GM19099 (cell line): ENCODE results near the gene ZDHHC11.

ENCODE experiments used
- POLR2A ChIP-seq: IDR thresholded peaks from 3 replicates; pipeline ENCODE4 v1.6.1; 2011; ENCODE audit warnings: low read depth; ENCODE audit not compliant: insufficient read length; ENCODE audit errors: extremely low read depth

Gene ZDHHC11

GRCh38 chr5:775961-776861 is 74.6 kb downstream of the ZDHHC11 start:
- no peak for TF ChIP-seq POLR2A

DNA sequence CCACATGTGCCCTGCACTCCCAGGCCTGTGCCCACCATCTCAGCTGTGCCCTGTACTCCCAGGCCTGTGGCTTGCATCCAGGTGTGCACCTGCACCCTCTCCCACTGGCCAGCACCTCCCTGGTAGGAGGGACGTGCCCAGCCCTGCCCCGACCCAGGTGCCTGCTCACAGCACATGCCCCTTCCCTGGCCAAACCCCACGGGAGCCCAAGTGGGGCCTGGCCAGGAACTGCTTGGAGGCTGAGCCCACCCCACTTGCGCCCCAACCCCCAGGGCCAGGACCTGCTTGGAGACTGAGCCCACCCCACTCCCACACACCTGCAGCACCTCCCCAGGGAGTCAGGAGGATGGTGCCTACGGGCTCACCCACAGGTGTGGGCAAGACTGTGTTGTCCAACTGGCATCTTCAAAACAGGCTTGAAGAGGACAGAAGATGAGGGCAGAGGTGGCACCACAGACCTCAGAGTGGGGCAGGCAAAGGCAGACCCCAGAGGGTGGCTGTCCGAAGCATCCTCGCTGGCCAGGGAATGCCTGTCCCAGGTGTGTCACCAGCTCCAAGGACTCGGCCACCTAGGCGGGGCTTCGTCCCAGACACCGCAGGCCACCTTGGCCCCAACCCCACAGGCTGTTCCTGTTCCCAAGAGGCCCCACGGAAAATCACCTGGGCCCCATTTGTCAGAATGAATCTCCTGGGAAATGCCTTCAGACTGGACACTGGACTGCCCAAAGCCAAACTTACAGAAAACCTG is 77.1 kb downstream of the ZDHHC11 start:
- TF ChIP-seq POLR2A = no peak

GRCh38 chr5:766666-767431 is 83.9 kb downstream of the ZDHHC11 start:
- TF ChIP-seq POLR2A = no peak

GRCh38 chr5:765948-766631 is 84.7 kb downstream of the ZDHHC11 start:
- TF ChIP-seq POLR2A = no peak

DNA sequence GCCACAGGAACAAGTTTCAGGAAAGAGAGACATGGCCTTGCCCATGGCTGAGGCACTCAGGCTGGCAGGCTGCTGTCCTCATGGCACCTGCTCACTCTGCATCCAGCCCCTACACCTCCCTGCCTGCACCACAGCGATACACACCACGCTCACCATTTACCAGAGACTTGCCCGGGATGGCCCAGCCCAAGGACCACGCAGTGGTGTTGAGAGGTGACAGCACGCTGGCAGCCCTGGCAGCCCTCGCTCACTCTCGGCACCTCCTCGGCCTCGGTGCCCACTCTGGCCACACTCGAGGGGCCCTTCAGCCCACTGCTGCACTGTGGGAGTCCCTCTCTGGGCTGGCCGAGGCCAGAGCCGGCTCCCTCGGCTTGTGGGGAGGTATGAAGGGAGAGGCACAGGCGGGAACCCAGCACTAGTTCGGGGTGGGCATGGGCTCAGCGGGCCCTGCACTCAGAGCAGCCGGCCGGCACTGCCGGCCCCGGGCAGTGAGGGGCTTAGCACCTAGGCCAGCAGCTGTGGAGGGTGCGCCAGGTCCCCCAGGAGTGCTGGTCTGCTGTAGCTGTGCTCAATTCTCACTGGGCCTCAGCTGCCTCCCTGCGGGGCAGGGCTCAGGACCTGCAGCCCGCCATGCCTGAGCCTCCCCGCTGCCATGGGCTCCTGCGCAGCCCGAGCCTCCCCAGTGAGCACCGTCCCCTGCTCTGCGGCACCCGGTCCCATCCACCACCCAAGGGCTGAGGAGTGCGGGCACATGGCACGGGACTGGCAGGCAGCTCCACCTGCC is 86.6 kb downstream of the ZDHHC11 start:
- no peak for TF ChIP-seq POLR2A

GRCh38 chr5:763397-763796 is 87.4 kb downstream of the ZDHHC11 start:
- no peak for TF ChIP-seq POLR2A

DNA sequence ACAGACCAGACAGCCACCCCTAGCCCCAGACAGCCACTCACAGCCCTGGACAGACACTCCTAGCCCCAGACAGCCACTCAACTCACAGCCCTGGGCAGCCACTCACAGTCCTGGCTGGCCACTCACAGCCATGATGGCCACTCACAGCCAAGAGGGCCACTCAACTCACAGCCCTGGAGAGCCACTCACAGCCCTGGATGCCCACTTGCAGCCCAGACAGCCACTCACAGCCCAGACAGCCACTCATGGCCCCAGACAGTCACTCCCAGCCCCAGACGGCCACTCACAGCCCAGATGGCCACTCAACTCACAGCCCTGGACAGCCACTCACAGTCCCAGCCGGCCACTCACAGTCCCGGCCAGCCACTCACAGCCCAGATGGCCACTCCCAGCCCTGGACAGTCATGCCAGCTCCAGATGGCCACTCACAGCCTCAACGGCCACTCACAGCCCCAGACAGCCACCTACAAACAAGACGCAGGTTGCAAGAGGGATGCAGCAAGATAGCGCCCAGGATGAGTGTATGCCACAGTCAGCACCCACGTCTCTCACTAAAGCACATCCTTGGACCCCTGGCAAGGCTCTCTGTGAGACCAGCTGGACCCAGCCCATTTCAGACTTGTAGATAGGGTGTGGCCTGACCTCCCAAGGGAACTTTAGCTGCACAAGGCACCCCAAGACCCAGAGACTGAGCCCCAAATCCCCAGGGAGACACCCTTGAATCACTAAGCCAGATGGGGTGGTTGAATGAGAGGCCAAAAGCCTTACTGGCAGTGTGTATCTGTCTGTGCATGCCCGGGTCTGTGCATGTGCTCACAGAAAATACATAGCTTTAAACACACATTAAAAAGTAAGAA is 88.7 kb downstream of the ZDHHC11 start:
- no peak for TF ChIP-seq POLR2A

DNA sequence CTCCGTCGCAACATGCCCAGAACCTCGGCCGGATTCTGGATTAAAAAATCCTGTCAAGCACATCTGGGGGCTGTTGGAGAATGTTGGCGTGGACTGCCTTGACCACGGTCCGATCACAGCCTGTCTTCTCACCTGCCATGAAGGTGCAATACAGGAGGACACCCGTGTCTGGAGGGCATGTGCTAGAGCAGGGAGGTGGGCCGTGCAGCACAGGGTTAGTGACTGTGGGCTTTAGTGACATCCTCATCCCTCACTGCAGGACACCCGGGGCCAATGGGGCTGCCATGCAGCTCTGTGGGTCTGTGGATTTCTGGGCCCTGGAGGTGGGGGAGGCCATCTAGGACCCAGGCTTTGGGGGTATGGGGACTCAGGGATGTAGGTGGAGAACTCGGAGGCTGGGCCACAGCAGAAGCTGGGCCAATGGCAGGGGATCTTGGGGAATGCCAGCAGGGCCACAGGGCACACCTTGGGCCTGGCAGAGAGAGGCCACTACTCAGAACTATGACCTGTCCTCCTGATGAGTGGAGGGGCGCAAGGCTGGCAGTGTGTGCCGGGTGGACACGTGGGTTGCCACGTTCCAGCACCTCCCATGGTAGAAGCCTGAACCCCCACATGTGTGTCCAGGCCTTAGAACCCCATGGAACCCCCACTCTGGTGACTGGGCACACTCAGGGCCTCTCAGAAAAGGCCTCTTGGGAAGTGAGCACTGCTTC is 89.6 kb downstream of the ZDHHC11 start:
- TF ChIP-seq POLR2A = no peak

GRCh38 chr5:760363-761058 is 90.3 kb downstream of the ZDHHC11 start:
- TF ChIP-seq POLR2A = no peak

DNA sequence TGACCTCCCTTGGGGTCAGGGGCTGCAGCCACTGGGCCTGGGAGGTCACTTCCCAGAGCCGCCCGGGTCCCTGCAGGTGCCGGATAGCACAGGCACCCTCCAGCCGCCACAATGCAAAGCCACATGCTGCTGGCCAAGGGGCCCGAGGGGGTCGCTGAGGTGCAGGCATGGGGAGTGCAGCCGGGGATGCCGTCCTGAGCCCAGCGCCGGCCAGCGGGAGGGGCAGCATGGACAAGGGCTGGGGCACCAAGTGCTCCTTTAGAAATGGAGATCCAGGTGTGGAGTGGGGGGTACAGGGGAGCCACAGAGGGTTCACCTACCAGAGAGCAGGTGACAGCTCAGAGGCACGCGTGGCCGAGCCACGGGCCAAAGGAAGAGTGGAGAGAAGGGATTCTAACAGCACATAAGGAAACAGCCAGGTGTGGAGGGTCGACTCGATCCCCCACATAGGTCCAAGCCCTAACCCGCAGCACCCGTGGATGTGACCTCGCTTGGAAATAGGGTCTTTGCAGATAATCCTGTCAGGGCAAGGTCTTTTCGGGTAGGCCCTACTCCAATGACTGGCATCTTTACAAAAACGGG is 90.9 kb downstream of the ZDHHC11 start:
- no peak for TF ChIP-seq POLR2A

DNA sequence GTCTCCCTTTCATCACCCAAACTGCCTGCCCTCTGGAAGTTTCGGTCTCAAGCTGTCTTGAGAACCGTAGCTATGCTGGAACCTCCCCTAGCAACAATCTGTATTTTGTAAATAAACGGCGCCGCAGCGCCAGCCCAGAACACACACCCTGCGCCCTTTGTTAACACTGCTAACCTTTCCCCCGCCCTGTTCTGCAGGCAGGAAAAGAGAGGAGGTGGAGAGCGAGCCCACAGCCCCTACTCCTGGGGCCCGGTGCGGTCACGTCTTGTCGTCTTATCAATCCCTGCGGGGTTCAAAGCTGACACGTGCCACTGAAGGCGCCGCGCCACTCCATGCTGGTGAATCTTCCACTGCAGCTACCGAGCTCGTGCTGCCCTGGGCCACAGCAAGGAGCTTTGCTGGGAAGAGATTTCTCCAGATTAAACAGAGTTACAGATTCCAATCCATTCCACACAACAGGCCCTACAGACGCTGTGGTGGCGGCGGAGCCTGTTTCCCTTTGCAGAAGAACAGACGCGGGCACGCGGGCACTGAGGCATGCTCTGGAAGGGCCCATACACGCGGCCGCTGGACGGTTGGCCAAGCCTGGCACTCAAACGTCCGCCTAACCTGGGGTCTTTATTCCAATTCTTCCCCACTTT is 91.6 kb downstream of the ZDHHC11 start:
- TF ChIP-seq POLR2A = no peak

DNA sequence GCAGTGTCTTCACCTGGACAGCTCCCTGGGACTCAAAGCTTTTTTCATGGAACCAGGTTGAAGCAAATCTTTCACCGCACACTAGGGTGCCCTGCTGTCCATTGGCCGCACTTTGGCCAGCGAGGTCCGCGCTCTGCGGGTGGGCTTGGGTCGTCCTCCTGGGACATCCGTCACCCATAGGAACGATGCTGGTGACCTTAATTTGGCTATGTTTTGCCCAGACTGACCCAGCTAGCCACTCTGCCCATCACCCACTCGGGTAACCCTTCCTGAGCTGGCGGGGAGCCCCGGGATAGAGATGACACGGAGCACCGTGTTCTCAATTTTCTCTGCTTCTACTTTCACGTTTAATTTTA is 92.1 kb downstream of the ZDHHC11 start:
- TF ChIP-seq POLR2A = no peak
